Activated T-cell treated with anti-CD3 and anti-CD28 coated beads, Interleukin-2, amount 50 U/mL, for 48 hours (primary cell): ENCODE data around the gene BEND3.
"Not testable (repeated sequence)": the region's sequence is repeated elsewhere in the genome, so short reads cannot be mapped to it uniquely, and the experiment has no call there.

Experiments used
- DNase-seq, 2 experiments: peaks; one replicate each; pipeline ENCODE4 v3.0.0-alpha.2; 2020

BEND3 gene

DNA sequence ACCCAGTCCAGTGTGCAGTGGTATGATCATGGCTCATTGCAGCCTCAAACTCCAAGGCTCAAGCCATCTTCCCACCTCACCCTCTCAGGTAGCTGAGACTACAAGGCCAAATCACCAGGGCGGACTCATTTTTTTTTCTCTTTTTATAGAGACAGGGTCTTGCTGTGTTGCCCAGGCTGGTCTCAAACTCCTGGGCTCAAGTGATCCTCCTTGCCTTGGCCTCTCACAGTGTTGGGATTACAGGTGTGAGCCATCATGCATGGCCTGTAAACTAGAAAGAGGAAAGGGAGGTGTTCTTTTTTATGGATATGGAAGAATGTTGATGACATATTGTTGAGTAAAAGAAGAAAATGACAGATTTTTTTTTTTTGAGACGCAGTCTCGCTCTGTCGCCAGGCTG, 5.1 kb upstream of the BEND3 start:
- DNase-seq: no peak

DNA sequence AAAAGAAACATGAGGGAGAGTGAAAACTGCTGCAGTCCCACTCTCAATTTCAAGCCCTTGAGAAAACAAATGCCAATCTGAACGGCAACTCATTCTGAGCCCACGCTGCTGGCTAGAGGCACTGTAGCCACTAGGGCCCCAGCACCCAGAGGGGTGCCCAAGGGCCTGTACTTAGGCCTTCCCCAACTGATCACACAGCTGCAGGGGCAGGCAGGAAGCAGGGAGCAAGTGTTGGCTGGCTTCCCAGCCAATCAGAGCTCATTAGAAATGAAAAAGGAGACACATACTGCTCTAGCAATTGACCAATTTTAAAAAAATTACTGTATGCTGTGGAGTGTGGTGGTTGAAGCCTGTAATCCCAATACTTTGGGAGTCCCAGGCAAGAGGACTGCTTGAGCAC, 3.7 kb upstream of the BEND3 start:
- DNase-seq: no peak

DNA sequence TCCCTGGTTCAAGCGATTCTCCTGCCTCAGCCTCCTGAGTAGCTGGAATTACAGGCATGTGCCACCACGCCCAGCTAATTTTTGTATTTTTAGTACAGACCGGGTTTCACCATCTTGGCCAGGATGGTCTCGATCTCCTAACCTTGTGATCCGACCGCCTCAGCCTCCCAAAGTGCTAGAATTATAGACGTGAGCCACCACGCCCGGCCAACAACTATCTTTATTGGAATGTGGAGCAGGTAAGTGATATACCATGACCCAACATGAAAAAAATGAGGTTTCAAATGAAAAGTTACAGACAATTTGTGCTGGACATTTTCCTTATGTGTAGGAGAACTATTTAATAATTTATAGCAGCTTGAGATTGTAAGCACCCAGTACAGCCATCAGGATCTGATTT, 3.2 kb upstream of the BEND3 start:
- not testable (repeated sequence) for DNase-seq

DNA sequence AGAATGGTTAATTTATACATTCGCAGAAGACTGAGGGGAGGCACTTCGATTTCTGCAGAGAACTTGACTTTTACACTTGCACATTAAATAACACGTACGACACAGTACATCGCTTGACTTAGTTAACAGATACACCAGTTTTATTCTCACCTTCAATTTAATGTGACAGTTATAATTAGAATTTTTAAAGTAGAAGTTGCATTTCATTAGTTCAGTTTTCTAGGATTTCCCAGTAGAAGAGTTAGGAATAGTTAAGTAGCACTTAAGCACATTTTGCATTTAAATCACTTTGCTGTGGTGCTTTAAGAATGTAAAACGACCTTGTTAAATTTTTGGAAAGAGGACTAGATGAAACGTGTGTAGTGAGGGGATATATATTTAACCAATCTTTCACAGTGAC, 1.6 kb upstream of the BEND3 start:
- DNase-seq: no peak

DNA sequence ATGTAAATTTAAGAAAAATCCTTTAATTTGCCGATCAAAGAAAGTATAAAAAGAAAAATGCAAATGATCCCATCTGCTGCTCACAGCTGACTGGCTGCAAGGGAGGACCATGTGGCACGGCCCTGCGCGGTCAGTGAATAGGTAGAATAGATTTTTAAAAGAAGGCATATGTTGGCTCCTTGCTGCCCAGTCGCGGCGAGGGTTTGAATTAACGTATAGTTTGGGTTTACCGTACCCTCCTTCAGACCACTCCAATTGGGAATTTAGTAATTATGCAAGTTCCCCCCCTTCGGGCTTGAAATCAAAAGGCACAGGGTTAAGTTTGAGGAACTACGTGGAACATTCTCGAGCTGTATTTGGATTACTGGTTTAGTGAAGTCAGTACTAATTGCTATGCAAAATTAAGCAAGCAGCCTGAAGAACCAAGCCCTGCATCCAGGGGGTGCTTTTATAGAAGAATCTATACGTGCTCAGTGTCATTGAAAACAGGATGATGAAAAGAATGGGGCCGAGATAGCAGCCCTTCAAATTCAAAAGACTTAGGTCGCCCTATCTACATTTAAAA, 1.1 kb upstream of the BEND3 start:
- DNase-seq: peak; percentile 32 to 34

DNA sequence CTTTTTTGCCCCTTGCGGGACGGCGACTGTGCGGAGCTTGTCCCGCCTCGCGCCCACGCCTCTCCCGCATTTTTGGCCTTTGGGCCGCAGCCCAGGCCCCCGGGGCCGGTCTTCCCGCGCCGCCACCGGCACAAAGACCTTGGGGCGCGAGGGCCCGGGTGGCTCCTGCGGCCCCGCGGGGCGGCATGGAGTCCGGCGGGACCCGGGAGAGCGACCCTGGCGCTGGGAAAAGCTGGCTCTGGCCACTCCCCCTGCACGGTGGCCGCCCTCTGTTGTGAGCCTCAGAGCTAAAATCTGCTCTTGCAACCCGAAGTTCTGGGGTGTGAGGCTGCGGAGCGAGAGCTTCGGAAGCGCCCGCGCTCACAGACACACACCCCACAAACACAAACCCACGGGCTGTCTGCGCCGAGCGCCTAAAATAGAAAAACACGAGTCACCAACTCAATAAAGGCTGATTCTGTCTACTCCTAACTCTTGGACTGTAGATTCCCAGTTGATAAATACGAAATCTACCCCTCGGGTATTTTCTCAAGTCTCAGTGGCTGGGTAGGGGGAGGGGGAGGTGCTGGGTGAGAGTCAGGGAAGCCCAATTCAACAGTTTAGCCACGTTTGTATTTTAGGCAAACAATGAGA, 496 bp upstream of the BEND3 start:
- DNase-seq: peak; percentile 57 to 61

DNA sequence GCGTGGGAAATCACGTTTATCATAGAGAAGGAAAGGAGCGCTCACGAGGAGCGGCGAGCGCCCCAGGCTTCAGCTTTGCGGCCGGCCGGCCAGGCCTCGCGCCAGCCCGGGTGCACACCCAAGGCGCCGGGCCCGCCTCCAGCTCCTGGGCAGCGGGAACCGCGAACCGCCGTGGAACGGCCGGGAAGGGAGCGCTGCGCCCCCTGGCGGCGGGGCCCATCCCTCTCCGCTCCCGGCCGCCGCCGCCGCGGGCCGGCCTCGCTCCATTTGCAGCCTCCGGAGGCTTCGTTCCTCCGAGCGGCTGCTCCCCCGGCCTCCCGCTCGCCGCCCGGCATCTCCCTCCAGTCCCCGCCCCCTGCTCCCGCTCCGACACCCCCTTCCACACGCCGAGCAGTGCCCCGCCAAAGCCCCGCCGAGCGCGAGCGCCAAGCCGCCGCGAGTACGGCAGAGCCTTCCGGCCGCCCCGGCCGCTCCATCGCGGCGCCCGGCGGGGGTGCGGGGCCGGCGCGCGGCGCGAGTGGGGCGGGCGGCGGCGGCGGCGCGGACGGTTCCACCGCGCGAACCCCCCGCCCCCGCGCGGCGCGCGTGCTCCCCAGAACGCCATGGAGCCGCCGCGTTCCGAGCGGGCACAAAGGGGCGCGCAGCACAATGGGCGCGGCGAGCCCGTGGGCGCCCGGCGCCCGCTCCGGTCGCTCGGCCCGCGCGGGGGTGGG, 946 bp downstream of the BEND3 start:
- DNase-seq: peak; percentile 81 to 86

DNA sequence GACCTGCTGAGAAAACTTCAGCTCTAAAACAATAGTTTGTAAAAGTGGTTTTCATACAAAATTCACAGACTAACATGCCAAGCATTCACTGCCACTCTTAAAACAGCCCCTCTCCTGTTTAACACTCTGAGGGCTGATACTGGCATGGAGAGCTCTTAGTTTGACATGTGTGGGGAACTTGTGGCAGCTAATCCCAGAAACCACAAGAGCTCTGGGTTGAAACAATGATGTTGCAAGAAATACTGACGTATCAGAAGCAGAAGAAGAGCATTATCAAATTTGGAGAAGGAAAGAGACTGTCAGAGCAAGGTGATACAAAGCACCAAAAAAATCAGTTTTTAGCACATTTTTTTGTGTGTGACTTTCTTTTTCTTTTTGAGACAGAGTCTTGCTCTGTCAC, 5.1 kb downstream of the BEND3 start:
- DNase-seq: no peak

DNA sequence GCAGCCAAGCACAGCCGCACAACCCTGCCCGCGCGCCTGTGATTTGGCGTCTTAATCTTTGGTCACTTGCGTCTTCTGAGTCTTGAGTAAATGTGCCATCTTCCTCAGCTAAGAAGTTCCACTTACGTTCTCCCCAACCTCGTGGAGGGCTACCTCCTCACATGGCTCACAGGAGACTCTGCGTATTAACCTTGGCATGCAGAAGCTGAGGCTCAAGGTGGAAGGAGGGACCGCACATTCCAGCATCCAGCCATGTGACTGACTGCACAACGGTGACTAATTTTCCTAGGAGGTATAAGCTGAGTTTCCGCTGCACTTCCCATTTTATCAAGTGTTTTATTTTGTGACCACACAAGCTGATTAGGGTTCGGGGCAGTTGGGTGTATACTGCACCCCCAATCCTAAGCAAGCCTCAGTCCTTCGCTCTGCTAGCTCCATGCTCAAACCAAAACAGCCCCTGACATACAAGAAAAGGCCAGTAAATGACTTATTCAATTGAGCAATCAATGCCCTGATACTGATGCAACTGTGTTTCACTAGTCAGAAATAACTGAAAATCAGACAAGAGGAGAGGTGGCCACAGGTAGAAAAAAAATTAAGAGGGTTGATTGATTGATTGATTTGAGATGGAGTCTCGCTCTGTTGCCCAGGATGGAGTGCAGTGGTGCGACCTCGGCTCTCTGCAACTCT, 7.0 kb downstream of the BEND3 start:
- DNase-seq: no peak

DNA sequence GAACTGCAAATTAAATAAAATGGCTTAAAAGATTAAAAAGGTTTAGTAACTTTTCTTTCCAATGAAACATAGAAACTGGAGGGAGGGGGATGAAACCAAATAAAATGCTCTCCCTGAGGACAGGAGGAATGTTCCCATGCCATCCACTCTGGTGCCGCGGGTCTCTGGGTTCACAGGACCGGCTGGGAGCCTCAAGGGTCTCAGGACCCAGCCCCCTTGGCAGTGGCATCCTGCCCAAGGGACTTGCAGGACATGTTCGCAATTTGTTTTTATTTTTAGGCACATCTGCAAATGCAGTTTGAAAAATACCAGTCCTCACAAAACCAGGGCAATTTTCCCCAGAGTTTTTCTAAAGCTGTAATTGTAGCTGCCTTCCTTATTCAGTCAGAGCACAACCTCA, 7.5 kb downstream of the BEND3 start:
- DNase-seq: no peak

DNA sequence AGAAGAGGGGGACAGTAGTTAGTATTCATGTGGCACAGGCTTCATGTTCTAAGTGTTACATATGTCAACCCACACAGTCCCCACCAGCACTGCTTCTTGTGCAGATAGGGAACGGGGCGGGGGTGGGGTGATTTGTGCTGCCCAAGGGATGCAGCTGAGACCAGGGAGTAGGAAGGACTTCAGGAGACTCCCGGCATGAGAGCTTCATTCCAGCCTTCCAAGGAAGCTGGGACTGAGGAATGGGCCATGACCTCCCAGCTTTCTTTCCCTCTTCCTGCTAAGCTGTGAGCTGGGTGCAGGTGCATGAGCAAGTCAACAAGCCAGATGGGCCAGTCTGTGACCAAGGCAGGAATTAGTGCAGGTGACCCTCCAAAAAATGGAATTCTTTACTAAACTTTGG, 9.2 kb downstream of the BEND3 start:
- DNase-seq: no peak

DNA sequence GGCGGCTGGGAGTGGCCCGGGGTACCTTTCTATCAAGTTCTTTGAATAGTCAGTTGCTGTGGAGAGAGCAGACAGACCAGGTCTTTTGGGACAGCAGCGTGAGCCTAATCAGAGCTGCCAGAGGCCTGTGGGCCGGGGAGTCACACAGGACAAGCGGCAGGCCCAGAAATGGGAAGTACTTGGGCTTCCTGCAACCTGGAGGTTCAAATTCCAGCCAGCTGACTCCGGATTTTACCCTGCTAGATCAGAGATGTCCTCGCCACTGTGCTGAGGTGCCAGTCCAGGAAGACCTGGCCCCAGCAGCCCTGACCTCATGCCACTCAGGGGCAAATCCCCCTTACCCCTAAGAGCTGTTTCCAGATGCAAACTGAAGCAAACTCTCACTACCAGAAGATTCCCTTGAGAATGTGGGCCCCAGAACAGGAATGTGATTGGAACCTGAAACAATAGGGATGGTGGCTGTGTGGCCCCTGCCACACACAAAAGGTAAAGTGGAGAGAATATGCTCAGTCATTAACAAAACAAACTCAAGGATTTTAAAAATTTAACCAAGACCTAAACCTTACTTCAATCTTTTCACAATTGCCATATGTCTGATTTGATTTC, 9.7 kb downstream of the BEND3 start:
- no peak for DNase-seq

DNA sequence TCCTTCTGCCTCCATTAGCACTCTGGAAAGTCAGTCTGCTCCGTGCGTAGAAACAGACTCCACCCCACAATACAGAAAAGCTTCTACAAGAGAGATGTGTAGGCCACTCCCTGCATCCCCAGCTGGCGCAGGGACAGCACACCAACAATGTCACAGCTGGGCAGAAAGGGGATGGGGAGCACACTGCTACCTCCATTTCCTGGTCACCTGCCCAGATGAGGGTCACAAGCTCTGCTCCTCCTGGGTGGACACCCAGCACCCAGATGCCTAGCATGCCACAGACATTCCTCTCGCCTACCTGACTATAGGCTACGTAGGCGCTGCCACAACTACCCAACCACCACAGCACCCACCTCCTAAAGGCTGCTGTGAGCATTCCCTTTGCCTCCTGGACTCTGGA, 12.2 kb downstream of the BEND3 start:
- no peak for DNase-seq

DNA sequence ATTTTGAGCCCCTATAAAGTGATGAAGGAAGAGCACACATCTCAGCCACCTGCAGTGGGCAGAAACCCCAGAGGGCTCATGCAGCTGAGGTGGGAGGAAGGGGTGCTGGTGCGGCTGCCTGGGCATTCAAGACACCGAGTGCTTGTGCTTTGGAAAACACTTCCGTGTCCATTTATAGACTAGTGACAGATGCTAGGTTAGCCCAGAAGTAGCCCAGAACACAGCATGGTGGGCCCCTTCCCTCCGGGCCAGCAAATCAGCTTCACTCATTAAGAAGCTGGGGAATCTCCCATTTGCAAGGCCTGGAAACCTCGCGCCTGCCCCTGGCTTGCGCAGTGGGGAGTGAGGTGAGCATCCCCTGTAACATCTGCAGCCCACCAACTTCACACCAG, 12.9 kb downstream of the BEND3 start:
- no peak for DNase-seq

DNA sequence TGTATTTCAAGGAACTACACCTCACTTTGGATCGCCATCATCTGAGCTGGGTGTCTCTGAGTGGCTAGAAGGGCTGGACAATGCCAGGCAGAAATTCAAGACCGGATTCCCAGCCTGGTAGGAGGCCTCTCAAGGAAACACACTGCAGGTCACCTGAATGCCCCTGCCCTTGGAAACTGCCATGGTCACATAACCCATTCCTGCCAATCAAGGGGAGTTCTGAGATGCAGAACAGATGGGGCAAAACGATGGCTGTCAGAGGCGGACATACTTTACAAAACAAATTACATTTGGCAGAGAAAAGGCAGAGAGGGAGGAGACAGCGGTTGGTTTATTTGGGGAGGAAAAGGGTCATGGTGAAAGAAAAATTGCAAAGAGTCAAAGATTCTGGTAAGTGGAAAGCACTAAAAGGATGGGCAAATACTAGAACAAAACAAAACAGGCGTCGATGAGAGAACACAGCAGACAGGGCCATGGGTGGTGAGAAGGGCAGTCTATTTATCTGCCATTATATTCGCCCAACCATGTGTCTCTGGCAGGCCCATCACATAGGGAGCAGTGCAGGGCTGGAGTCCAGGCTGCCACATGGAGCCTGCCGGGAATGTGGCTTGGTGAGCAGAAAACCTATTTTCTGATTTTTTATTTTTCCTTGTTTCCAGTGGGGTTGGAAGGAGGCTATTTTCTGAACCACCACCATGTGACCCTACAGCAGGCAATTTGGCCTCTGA, 13.5 kb downstream of the BEND3 start:
- DNase-seq: no peak

DNA sequence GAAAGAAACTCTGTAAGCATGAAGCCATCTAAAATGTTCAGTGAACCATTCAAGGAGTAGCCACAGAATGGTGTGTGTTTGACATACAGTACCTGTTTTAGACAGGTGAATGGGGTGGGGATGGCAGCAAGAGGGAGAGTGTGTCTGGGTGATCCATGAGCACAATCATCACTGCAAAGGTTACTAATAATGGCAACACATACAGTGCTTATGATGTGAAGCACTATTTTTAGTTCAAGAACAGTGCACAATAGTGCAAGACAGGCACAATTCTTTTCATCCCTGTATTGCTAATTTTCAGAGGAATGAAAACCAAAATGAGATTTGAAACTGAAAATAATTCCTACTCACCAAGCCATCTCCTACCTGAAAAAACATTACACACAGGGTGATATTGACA, 14.1 kb downstream of the BEND3 start:
- DNase-seq: no peak

DNA sequence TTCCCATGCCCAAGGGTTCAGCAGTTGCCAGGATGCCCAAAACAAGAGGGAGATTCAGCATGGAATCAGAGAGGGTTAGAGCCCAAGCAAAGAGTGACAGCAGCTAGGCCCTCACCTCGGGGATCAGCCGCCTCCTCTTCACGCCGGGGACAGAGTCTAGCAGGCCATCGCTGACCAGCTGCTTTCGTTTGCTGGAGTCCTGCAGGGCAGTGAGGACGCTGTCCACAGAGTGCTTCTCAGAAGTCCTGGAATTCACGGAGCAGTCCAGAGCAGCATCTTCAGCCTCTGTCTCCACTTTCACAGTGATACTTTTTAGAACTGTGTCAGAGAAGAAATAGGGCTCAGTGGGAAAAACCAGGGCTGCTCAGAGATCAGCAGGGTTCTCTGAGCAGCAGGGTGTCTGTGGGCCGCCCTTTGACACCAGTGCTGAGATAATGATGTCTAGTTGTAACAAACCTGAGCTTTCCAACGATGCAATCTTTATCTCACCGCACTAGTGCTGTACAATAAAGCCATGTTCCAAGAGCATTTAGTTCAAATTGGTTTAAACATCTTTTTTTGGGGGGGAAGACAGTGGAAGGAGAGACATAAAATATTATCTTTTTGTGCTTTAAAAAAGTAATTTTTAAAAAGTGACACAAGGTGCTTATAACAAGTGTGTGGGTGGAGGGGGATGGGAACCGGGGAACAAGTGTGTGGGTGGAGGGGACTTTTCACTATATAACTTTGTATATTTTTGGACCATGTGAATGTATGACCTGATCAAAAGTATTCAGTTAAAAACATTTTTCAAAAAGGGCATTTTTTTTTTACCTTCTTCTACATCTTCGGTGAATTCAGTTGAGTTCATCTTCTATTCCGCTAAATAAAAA, 16.6 kb downstream of the BEND3 start:
- no peak for DNase-seq

DNA sequence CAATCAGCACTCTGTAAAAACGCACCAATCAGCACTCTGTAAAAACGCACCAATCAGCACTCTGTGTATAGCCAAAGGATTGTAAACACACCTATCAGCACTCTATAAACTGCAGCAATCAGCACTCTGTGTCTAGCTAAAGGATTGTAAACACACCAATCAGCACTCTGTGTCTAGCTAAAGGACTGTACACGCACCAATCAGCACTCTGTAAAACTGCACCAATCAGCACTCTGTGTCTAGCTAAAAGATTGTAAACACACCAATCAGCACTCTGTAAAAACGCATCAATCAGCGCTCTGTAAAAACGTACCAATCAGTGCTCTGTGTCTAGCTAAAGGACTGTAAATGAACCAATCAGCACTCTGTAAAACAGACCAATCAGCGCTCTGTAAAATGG, 30.9 kb downstream of the BEND3 start:
- DNase-seq: not testable (repeated sequence)

DNA sequence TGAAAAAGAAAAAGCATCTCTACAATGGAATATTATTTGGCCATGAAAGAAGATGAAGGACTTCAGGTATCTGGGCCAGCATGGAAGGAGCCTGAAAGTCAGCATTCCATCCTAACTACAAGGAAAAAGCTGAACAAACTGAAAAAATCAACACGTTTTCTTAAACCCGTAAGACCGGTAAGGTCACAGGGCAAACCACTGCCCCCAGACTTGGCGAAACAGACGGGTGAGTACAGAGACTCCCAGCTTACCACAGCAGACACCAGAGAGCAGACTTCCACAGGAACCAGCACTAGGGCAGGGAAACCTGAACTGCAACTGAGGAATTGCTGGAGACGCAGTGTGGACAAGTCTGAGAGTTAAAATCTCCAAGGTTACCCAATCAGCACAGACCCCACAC, 31.4 kb downstream of the BEND3 start:
- no peak for DNase-seq

DNA sequence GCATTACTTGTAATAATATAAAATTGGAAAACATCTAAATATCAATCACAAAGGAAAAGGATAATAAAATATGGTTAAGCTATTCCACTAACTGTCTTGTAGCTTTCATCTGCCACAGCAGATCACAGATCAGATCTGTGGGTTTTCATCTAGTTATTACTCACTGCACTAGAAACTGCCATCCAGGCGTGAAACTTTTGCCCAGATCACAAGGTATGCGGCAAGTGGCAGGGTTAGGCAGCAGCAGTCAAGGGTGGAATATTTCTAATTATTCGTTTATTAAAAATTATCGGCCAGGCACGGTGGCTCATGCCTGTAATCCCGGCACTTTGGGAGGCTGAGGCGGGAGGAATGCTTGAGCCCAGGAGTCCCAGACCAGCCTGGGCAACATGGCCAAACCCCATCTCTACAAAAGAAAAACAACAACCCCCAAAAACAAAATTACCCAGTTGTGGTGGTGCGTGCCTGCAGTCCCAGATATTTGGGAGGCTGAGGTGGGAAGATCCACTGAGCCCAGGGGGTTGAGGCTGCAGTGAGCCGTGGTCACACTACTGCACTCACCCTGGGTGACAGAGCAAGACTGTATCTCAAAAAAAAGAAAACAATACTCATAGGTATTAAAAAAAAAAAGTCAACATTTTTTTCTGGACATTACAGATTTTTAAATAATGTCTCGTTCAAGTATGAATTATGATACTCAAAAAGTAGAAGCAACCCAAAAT, 32.1 kb downstream of the BEND3 start:
- no peak for DNase-seq

DNA sequence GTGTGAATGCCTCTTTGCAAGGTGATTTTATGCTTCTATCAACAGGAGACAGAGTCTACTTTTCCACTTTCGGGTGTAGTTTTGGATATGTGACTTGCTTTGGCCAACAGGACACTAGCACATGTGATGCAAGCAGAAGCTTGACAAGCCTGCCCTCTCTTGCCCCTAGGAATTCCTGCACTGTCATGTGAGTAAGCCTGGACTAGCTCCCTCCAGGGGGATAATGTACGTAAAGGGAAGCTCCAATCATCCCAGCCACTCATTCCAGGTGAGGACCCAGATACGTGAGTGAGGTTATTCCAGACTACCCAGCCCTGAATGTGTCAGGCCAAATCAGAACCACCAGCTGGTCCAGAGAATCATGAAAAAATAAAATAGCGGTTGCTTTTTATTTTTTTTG, 33.3 kb downstream of the BEND3 start:
- DNase-seq: no peak
